CD4-positive, alpha-beta T cell treated with Interferon alpha-2 for 1 hour (primary cell): Measurements from ENCODE around the gene SYTL3.
"Not testable (repeated sequence)": the region's sequence is repeated elsewhere in the genome, so short reads cannot be mapped to it uniquely, and the experiment has no call there.

Source experiments
- DNase-seq, 2 donors: peaks; one replicate each; pipeline ENCODE4 v3.0.0-alpha.2; 2020 to 2022

The SYTL3 gene, protein sequence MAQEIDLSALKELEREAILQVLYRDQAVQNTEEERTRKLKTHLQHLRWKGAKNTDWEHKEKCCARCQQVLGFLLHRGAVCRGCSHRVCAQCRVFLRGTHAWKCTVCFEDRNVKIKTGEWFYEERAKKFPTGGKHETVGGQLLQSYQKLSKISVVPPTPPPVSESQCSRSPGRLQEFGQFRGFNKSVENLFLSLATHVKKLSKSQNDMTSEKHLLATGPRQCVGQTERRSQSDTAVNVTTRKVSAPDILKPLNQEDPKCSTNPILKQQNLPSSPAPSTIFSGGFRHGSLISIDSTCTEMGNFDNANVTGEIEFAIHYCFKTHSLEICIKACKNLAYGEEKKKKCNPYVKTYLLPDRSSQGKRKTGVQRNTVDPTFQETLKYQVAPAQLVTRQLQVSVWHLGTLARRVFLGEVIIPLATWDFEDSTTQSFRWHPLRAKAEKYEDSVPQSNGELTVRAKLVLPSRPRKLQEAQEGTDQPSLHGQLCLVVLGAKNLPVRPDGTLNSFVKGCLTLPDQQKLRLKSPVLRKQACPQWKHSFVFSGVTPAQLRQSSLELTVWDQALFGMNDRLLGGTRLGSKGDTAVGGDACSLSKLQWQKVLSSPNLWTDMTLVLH

DNA sequence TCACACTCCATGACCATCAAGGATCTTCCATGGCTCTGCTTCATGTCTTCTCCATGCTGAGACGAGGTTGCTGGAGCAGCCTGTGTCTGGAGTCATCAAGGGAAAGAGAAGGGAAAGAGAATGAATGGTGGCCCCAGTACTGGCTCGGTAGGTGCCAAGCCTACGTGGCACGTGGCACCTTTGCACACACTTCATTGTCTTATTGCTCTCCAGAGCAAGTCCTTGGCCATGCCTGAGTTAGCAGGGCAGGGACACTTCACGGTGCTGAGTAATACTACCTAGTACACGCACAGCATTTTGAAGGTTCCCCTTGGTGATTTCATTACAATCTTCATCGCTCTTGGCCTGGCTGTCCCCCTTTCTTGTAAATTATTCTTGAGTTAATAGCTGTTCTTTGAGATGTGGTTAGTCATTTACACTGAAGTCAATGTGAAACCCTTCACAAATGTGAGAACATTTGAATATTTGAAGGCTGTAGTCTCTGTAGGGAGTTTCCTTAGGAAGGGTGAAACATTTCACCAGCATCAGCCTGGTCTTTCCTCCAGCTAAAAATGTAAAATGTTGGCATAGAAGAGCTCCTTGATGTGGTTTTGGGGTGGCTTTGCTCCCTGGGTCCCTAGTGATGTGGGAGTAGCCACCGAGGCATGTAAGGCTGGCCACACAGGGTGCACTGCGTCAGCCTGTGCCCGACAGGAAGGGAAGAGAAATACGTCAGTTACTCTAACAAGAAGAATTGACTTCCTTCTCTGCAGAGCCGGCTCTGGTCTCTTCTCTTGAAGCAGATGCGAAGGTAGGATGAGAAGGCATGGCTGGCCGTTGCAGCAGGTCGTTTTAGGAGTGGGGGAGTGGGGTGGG lies at the start of gene SYTL3:
Gene SYTL3, plus strand, starts transcription at position 766 of the 855 bp plus-strand sequence. CDS start 13,215 bp downstream, outside the sequence.
- peak; percentile 93 for DNase-seq

DNA sequence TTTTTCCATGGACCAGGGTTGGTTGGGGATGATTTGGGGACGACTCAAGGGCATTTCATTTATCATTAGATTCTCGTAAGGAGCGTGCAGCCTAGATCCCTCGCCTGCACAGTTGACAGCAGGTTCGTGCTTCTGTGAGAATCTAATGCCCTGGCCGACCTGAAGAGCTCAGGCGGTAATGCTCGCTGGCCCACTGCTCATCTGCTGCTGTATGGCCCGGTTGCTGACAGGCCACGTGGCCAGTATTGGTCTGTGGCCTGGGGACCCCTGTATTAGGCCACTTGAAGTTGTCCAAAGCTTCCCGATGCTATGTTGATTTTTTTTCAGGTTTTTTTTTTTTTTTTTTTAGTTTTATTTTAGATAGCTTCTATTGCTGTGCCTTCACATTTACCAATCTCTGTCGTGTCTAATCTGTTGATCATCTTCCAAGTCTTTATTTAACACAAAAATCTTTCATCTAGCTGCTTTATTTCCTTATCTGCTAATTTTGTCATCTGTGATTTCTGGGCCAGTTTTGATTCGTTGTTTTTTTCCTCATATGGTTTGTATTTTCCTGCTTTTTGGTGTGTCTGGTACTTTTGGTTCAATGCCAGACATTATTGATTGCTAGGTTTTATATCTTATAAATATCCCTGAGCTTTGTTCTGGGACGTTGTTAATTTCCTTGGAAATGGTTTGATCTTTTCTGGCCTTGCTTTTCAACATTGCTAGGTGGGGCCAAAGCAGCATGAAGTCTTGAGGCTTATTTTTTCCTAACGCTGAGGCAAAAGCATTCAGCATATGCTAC lies 46.4 kb upstream of the SYTL3 start:
- no peak for DNase-seq

DNA sequence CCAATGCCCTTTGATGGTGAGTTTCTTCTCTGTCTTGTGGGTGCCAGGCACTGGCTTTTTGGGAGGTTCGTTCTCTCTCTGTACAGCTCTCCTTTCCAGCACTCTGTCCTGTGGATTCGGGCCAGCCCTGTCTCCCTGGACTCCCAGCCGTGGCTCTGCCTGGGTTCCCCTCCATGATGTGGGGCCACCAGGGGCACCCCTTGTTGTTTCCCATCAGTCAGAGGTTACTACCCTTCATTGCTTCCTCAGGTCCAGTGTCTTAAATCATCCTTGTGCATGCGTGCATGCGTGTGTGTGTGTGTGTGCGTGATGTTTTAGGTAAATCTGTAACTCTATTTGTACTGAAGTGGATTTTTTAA lies 45.8 kb upstream of the SYTL3 start:
- no peak for DNase-seq

DNA sequence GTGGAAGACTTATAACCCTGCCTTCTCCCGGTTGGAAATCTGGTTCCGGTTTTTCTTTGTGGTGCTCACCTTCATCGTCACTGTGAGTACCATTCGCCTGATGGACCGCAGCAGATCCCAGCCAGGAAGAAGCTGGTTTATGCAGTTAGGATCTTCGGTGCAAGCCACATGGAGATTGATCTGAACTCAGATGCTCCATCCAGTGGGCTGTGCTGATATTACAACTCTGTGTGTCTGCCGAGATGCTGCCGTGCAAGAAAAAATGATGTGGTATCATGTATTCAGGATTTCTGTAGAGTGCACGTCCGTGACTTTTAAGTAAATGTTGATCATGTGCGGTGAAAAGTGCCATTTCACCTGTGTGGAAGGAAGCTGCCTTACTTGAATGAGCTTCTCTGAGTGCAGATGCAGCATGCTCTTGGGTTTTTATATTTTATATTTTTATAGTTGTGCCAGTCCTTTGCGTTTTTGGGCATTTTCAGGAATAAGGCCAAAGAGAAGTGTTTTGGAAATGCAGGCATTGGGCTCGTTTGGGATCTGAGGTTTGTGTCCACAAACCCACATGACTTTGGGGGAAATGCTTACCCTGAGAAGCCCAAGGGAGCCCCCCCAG lies 44.5 kb upstream of the SYTL3 start:
- peak; percentile 47 to 67 for DNase-seq

DNA sequence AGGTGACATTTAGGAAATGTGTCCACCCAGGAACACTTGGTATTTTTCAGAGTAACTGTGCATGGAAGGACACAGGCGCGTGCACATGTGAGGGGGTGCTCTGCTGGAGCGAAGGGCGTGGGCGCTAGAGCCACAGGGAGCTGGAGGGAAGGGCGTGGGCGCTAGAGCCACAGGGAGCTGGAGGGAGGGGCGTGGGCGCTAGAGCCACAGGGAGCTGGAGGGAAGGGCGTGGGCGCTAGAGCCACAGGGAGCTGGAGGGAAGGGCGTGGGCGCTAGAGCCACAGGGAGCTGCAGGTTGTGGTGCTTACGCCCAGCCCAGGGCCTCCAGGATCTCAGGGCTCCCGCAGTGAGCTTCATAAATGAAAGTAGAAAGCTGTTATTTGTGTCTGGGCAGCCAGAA lies 43.8 kb upstream of the SYTL3 start:
- DNase-seq = not testable (repeated sequence)

DNA sequence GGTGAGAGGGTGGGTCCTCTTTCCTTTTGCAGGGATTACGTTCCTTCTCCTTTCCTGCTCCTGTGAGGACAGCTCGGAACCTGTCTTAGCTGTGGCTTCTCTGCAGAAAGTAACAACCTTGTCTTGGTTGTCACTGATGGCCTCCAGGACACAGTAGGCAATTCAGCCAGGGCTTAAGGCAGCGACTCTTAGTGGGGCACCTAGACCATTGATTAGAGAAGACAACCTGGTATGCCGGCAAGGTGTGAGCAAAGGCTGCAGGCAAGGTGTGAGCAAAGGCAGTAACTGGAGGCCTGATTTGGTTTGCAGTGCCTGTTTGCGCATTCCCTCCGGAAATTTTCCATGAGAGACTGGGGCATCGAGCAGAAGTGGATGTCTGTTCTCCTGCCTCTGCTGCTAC lies 42.9 kb upstream of the SYTL3 start:
- no peak for DNase-seq

DNA sequence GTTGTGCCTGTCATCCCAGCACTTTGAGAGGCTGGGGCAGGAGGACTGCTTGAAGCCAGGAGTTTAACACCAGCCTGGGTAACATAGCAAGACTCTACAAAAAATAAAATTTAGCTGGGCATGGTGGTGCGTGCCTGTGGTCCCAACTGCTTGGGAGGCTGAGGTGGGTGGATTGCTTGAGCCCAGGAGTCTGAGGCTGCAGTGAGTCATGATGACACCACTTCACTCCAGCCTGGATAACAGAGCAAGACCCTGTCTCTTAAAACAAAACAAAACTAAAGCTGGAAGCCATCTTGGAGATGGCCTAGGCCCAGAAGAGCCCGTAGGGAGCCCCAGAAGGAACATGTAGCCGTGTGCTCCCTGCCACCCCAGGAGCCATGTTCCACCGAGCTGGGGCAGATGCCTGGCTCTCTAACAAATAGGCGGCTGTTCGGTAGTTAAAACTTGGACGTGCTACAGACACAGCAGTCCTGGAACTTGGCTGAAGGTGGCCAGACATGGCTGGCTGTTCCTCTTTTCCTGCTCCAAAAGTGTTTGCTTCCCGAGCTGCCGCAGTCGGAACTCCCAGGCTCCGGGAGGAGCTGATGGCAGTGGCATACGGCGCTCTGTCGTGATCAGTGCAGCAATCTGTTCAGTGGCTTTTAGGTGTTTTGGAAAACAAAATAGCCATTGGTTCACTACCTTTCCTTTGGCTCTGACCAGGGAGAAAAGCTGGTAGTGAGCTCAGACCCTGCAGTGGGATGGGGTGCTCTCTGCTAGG lies 42.3 kb upstream of the SYTL3 start:
- no peak for DNase-seq

DNA sequence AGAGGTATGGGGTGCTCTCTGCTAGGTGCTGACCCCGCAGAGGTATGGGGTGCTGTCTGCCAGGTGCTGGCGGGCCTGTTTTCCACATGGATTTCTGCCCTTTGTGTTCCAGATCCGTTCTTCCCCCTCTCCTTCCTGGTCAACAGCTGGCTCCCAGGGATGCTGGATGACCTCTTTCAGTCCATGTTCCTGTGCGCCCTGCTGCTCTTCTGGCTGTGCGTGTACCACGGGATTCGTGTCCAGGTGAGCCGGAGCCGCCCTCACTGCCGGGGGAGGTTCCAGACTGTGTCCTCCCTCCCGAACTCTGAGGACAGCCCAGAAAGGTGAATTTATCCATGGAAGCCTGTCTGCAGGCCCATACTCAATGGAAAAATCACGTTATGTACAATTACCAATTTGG lies 41.6 kb upstream of the SYTL3 start:
- DNase-seq = no peak

DNA sequence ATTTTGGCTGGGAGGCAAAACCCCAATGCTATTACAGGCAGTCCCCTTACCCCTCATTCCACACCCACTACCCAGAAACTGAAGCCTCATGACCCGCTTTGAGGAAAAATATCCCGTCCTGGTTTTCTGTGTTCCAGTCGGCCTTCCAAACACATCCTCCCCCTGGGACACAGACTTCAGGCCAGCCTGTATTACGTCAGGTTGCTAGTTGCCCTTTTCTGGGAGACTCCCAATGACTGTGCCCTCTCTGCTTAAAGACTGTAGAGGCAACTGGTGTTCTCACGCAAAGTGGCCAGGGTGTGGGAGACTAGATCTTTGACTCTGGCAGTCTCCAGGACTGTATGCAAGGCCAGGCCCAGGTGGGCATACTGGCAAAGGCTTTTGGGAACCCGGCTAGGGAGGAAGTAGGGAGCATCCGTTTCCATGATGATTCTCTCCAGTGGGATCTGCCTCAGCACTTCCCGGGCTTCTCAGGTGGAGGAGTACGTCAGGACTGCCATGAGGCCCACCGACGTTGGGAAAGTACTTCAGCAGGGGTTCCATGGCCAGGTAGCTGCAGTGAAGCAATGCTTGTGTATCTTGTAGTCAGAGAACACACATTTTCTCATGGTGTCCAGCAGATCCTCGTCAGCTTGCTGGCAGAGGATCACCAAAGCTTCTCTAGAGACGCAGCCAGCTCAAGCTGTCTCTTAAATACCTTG lies 40.2 kb upstream of the SYTL3 start:
- no peak for DNase-seq

DNA sequence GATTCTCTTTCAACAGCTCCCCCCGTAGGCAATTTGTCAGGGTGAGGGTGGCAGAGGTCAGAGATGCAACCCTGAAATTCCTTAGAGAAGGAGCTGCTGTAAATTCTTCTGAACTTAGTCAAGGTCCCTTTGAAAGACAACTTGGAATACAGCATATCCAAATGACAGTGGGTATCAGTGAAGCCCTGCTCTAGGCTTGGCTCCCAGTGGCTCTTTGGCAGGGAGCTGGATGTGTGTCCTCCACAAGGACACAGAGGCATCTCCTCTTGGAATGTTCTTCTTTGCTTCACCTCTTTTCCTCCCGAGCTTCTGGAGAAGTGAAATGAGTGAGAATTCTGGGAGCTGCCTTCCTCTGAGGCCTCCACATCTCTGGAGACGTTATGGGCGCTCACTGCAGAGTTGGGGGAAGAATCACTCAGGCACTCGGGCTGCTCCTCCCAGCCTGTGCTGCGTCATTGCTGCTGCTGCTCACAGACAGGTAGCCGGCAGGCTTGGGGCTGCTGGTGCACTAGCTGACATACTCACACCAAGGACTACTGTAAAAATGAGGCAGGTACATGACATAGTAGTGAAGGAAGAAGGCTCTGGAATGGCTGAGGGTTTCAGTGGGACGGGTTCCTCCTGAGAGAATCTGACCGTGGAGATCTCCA lies 39.4 kb upstream of the SYTL3 start:
- no peak for DNase-seq

DNA sequence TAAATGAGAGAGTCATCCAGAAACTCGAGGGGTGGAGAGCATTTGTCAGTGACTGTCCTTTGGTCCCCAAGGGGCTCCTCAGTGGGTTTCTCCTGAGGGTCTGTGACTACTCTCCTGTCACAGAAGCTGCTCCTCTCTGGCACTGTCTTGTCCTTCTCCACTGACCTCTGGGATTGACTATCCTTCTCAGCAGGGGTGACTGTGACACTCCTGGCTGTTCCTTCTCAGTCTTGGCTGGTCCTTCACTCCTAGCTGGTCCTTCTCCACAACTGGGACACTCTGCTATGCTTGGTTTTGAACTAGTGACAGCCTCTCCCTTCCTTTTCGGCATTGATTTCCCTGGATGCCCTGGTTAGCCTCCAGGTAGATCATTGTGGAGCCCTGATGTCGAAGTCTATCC lies 38.8 kb upstream of the SYTL3 start:
- DNase-seq = no peak

DNA sequence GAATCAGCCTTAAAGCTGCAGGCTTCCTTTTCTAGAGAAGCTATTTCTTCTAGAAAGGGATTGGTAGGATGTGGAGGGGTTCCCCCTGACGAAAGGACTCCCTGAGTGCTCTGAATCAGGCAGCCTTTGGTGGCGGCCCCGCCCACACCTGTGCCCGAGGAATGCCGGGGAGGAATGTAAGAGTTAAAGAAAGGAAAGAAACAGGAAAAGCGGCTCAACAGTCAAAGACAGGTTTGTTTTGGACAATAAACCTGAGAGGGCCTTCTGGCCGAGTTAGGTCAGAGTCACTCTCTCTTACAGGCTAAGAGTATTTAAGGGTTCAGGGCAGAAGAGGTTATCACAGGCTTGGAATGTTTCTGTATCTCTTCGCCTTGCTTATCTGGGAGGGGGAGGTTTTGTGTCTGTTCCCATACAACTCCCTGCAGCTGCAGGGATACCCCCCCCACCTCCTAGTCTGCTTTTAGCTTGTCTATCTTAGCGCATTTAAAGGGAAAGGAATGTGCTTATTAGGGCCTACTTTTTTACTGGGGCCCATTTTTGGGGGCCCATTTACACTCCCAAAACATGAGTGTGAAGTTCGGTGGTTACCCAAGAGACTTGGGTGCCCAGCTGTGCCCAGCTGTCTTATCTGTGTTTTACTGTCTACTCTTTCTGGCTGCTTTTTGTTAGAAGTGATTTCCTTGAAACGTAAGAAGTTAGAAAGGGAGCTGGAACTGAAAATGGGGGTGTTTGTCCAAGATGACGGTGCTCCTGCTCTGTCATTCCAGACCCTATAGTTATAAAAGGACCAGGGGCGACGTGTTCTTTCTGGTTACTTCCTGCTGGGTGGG lies 38.1 kb upstream of the SYTL3 start:
- no peak for DNase-seq

DNA sequence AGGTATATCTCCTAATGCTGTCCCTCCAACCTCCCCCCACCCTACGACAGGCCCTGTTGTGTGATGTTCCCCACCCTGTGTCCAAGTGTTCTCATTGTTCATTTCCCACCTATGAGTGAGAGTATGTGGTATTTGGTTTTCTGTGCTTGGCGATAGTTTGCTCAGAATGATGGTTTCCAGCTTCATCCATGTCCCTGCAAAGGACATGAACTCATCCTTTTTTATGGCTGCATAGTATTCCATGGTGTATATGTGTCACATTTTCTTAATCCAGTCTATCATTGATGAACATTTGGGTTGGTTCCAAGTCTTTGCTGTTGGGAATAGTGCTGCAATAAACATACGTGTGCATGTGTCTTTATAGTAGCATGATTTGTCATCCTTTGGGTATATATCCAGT lies 35.2 kb upstream of the SYTL3 start:
- not testable (repeated sequence) for DNase-seq

DNA sequence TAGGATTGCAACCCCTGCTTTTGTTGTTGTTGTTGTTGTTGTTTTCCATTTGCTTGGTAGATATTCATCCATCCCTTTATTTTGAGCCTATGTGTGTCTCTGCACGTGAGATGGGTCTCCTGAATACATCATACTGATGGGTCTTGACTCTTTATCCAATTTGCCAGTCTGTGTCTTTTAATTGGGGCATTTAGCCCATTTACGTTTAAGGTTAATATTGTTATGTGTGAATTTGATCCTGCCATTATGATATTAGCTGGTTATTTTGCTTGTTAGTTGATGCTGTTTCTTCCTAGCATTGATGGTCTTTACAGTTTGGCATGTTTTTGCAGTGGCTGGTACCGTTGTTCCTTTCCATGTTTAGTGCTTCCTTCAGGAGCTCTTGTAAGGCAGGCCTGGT lies 31.6 kb upstream of the SYTL3 start:
- DNase-seq = not testable (repeated sequence)

DNA sequence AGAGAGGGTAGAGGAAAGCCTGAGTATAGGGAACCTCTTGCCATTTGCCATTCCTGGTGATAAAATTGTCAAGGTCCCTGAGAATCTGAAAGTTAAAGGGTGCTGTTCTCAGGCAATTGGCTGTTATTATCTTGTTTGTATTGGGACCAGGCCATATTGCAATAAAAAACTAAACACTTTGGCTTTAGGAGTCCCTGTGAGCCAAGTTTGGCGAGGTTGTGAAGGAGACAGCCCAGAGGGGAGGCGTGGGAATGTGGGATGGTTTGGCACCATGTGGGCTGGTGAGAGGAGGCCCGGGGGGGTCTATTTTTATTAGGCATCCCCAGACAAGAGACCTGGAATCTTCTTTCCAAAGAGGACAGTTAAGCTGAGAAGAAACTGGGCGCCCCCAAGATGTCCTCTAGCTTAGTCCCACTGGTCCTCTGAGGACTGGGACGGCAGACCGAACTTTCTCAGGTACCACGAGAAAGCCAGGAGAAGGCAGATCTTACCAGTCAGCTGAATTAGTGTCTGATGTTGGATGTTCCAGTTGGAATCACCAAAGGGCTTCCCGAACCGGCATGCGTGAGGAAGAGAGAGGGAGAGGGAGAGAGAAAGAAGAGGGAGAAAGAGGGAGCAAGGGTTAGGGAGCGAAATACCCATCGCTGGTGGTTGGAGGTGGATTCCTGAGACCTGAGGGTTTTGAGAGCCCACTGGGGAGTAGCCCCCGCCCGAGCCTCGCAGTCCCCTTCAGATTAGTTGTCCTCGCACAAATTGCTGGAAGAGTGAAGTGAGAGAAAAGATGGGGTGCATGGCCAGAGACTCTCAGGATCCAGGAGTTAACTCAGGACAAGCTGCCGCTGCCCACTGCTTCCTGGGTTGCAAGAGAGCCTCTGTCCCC lies 29.7 kb upstream of the SYTL3 start:
- DNase-seq = no peak

DNA sequence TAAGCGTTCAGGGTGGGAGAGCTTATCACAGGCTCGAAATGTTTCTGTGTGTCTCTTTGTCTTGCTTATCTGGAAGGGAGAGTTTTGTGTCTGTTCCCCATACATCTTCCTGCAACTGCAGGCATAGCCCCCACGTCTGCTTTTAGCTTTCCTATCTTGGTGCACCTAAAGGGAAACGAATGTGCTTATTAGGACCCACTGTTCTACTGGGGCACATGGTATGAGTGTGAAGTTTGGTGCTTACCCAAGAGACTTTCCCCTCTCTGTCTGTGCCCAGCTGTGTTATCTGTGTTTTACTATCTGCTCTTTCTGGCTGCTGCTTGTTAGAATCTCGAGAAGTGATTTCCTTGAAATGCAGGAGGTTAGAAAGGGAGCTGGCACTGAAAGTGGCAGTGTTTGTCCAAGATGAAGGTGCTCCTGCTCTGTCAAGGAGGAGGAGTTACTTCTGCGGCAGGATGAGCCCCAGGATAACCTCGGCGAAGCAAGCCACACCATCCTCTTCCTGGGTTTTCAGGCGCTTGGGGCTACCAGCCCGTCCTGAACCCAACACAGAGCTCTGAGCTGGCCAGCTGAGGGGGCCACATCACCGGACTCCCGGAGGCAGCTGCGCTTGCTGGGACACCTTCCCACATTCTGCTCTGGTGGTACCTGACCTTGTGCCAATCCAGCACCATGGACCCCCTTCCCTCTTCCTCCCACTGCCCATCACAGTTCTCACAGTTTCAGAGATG lies 28.7 kb upstream of the SYTL3 start:
- DNase-seq = no peak

DNA sequence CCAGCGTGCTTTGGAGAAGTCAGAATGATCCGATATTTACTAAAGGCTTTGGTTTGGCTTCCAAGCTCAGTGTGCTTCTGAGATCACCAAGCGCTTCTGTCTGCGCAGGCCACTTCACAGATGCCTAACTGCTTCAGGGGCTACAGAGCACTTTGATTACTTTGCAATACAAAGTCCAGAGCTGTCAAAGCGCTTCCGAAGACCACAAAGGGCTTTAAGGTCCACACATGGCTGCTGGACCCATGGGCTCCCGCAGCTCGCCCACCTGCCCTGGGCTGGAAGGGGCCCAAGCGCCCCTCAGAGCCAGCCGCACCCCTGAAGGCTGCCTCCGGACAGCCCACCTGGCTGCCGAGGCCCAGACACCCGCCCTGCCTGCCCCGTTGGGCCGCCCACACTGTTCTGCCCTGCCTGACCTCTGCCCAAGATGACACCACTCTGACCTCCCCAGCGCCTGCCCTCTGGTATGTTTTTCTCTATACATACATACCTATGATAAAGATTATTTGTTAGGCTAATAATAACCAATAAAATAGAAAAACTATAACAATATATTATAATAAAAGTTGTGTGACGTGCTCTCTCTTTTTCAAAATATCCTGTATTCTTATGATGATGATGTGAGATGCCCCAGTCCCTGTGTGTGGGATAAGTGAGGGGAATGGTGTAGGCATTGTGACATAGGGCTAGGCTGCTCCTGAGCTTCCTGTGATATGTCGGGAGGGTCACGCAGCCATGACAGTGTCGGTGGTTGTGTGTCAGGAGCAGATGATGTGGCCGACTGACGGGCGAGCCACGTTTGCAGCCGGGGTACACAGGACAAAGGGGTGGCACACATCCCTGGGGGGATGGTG lies 27.9 kb upstream of the SYTL3 start:
- DNase-seq = no peak
